KMS-11 (cell line): Measurements from ENCODE around the gene ACOXL.

ENCODE experiments used
- H2AFZ ChIP-seq: fragments of 200-600 bp; sonication (generic); 2 replicates; pipeline ENCODE4 v1.6.1; 2016; ENCODE audit warnings: antibody characterized with exemption, mixed run types, low read depth
- H3K27ac ChIP-seq: fragments of 200-600 bp; sonication (generic); 2 replicates; pipeline ENCODE4 v1.6.1; 2016; ENCODE audit warnings: mild to moderate bottlenecking, mixed run types
- H3K27me3 ChIP-seq: fragments of 200-600 bp; sonication (generic); 2 replicates; pipeline ENCODE4 v1.6.1; 2017; ENCODE audit warnings: mild to moderate bottlenecking, low read depth, mixed run types, moderate library complexity; ENCODE audit not compliant: insufficient read depth
- H3K36me3 ChIP-seq: fragments of 200-600 bp; sonication (generic); 2 replicates; pipeline ENCODE4 v1.6.1; 2017; ENCODE audit warnings: mild to moderate bottlenecking, mixed run types; ENCODE audit not compliant: insufficient read depth
- H3K4me1 ChIP-seq: fragments of 200-600 bp; sonication (generic); 2 replicates; pipeline ENCODE4 v1.6.1; 2016; ENCODE audit warnings: mild to moderate bottlenecking, low read depth, mixed run types; ENCODE audit not compliant: poor library complexity, severe bottlenecking
- H3K4me2 ChIP-seq: fragments of 200-600 bp; sonication (generic); 2 replicates; pipeline ENCODE4 v1.7.0; 2016; ENCODE audit warnings: mild to moderate bottlenecking, mixed run types
- H3K4me3 ChIP-seq: fragments of 200-600 bp; sonication (generic); IDR thresholded peaks from 2 replicates; pipeline ENCODE4 v1.6.1; 2017; ENCODE audit warnings: low read depth, low read length, mixed read lengths; ENCODE audit not compliant: insufficient read depth
- H3K79me2 ChIP-seq: fragments of 200-600 bp; sonication (generic); 2 replicates; pipeline ENCODE4 v1.6.1; 2016; ENCODE audit warnings: low read depth, mixed run types; ENCODE audit not compliant: insufficient read depth
- H3K9ac ChIP-seq: fragments of 200-600 bp; sonication (generic); 2 replicates; pipeline ENCODE4 v1.6.1; 2016; ENCODE audit warnings: mild to moderate bottlenecking, mixed run types
- H4K20me1 ChIP-seq: fragments of 200-600 bp; sonication (generic); 2 replicates; pipeline ENCODE4 v1.6.1; 2016; ENCODE audit warnings: mild to moderate bottlenecking, mixed run types; ENCODE audit not compliant: insufficient read depth
- CTCF ChIP-seq: fragments of 200-600 bp; sonication (generic); conservative IDR thresholded peaks from 2 replicates; pipeline ENCODE4 v1.6.1; 2017; ENCODE audit warnings: low read depth, mild to moderate bottlenecking, antibody characterized with exemption, low read length, moderate library complexity, mixed read lengths

Gene ACOXL

GRCh38 chr2:111157798-111158197, 425.4 kb downstream of the ACOXL start:
- Histone ChIP-seq H2AFZ (no peak overlapping the region), H3K4me1 (peaks cover 82% of the 10 kb centered on the region), H3K79me2 (peaks cover 21% of the 10 kb centered on the region; the same call in 1 of the 2 replicates), H3K27me3 (no peaks in the 10 kb centered on the region), H3K9ac (peak overlapping the region; percentile 40; the same call in 1 of the 2 replicates), H4K20me1 (no peaks in the 10 kb centered on the region), H3K27ac (peak overlapping the region; percentile 93), H3K4me2 (peak overlapping the region; percentile 67), H3K4me3 (no peak overlapping the region), H3K36me3 (no peaks in the 10 kb centered on the region)
- no peak for TF ChIP-seq CTCF

DNA sequence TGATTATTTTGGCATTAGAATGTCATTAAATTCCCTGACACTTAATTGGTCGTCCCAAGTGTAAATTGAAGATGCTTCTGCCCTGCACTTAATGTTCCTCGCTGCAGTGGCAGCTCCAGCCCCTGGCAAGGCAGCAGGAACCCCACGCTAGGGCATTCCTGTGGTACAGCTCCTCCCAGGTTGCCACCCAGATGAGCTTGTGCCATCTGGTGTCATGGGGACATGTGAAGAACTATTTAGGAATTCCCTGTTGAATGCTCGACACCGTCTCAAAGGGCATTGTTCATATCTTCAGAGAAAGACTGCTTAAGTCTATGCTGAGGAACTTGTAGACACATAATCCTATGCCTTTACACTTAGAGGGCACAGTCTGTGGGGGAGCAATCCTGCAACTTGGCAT, 427.3 kb downstream of the ACOXL start:
- Histone ChIP-seq H2AFZ (no peak overlapping the region), H4K20me1 (no peaks in the 10 kb centered on the region), H3K4me3 (no peak overlapping the region), H3K27ac (no peak overlapping the region), H3K79me2 (peaks cover 9% of the 10 kb centered on the region; the same call in 1 of the 2 replicates), H3K27me3 (no peaks in the 10 kb centered on the region), H3K9ac (no peak overlapping the region), H3K36me3 (no peaks in the 10 kb centered on the region; the same call in 1 of the 2 replicates), H3K4me1 (peaks cover 64% of the 10 kb centered on the region), H3K4me2 (no peak overlapping the region)
- TF ChIP-seq CTCF: no peak

DNA sequence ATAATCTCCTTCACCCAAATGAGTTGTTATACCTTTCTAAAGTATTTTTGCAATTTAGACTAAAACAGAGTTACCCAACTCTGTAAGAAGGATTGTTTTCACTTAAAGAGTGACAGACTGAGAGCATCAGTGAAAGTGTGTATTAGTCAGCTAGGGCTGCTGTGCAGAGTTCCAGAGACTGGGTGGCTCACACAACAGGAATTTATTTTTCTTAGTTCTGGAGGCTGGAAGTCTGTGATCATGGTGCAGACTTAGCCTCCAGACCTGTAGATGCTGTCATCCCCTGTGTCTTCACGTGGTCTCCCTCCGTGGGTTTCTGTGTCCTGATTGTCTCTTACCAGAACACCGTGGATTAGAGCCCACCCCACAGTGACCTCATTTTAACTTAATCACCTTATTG, 428.4 kb downstream of the ACOXL start:
- no peak overlapping the region for H3K27ac ChIP-seq
- no peaks in the 10 kb centered on the region for H4K20me1 ChIP-seq
- no peaks in the 10 kb centered on the region for H3K27me3 ChIP-seq
- H3K4me1 ChIP-seq: peaks cover 63% of the 10 kb centered on the region
- TF ChIP-seq CTCF: no peak
- no peaks in the 10 kb centered on the region; the same call in 1 of the 2 replicates for H3K36me3 ChIP-seq
- no peak overlapping the region for H3K4me3 ChIP-seq
- no peak overlapping the region for H2AFZ ChIP-seq
- H3K9ac ChIP-seq: no peak overlapping the region
- H3K4me2 ChIP-seq: no peak overlapping the region
- H3K79me2 ChIP-seq: peaks cover 9% of the 10 kb centered on the region; the same call in 1 of the 2 replicates

DNA sequence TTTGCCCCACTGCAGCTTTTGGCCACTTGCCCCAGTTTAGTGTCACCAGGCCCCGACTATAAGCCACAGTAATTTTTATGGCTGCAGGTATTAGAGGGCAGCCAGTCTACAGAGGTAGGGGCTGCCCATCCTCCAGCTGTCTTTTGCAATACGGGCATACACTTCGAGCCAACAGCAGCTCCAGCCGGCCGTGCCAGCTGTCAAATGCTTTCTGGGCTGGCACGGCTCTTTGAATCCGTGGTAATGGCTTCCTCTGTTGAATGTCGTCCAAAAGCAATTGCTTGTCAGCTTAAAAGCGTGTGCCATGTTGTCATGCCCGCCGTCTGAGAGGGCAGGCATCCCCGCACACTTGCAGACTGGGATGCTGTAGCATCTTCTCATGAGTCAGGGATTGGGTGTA, 429.6 kb downstream of the ACOXL start:
- H3K9ac ChIP-seq: no peak overlapping the region
- no peaks in the 10 kb centered on the region for H4K20me1 ChIP-seq
- no peak overlapping the region for H2AFZ ChIP-seq
- no peak overlapping the region for H3K4me2 ChIP-seq
- H3K4me3 ChIP-seq: no peak overlapping the region
- H3K27ac ChIP-seq: no peak overlapping the region
- H3K27me3 ChIP-seq: no peaks in the 10 kb centered on the region
- H3K79me2 ChIP-seq: peaks cover 9% of the 10 kb centered on the region; the same call in 1 of the 2 replicates
- H3K4me1 ChIP-seq: peaks cover 62% of the 10 kb centered on the region
- no peaks in the 10 kb centered on the region; the same call in 1 of the 2 replicates for H3K36me3 ChIP-seq
- TF ChIP-seq CTCF: no peak
